GF-D8 (cell line): ENCODE data around the gene CREBZF.
"Not testable (repeated sequence)": the region's sequence is repeated elsewhere in the genome, so short reads cannot be mapped to it uniquely, and the experiment has no call there.

Experiments used
- DNase-seq: peaks from one replicate; lab custom pipeline; 2025; lab: John Stamatoyannopoulos, UW

Gene CREBZF

DNA sequence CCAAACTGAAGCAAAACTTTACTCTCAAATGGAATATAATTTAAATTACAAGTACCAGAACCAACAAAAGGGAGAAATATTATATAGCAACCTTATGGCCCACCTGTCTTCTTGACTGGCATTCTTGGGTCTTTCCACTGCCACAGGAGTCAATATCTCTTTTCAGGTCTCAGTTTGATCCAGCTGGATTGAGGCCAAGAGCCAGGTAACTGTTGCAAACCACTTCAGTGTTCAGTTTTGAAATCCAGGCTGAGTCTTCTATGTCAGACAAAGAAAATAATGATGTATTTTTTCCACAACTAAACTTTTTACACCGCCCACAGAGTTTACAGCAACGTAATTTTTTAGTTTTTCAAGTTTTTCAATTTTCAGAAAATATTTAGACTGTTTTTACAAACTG, 38.4 kb downstream of the CREBZF start:
- DNase-seq, result no peak

DNA sequence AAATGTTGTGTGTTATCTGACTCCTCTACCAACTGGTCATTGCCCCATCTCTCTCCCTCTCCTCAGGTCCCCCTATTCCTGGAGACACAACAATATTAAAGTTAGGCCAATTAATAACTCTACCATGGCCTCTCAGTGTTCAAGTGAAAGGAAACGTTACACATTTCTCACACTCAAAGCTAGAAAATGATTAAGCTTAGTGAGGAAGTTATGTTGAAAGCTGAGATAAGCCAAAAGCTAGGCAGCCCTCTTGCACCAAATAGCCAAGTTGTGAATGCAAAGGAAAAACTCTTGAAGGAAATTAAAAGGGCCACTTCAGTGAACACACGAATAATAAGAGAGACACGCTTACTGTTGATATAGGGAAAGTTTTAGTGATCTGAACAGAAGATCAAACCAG, 44.7 kb downstream of the CREBZF start:
- DNase-seq, result no peak

DNA sequence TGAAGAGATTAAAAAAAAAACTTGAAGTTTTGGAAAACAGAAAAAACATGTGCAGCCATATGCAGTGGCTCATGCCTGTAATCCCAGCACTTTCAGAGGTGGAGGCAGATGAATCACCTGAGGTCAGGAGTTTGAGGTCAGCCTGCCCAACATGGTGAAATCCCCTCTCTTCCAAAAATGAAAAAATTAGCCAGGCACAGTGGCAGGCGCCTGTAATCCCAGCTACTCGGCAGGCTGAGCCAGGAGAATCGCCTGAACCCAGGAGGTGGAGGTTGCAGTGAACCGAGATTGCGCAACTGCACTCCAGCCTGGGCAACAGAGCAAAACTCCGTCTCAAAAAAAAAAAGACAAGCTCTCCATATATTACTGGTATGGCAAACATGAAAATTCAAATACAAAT, 45.4 kb downstream of the CREBZF start:
- DNase-seq, result no peak

DNA sequence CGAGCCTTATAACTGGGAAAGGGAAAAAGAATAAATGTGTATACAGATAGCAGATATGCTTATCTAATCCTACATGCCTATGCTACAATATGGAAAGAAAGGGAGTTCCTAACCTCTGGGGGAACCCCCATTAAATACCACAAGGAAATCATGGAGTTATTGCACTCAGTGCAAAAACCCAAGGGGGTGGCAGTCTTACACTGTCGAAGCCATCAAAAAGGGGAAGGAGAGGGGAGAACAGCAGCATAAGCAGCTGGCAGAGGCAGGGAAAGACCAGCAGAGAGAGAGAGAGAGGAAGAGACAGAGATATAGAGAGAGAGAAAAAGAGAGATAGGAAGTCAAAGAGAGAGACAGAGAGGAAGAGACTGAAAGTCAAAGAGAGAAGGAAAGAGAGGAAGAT, 53.3 kb downstream of the CREBZF start:
- not testable (repeated sequence) for DNase-seq
